Ishikawa (cell line): ENCODE data around the gene OBSCN.

ENCODE experiments used
- EGR1 ChIP-seq: IDR thresholded peaks from 2 replicates; pipeline ENCODE4 v1.6.1; 2012
- EP300 ChIP-seq: IDR thresholded peaks from 2 replicates; pipeline ENCODE4 v1.6.1; 2012; ENCODE audit warnings: borderline replicate concordance
- FOXM1 ChIP-seq: IDR thresholded peaks from 2 replicates; pipeline ENCODE4 v1.6.1; 2012; ENCODE audit warnings: low read depth, borderline replicate concordance
- MAX ChIP-seq: IDR thresholded peaks from 2 replicates; pipeline ENCODE4 v1.6.1; 2012
- RAD21 ChIP-seq: IDR thresholded peaks from 2 replicates; pipeline ENCODE4 v1.6.1; 2012; ENCODE audit warnings: low read depth
- TCF12 ChIP-seq: IDR thresholded peaks from 2 replicates; pipeline ENCODE4 v1.6.1; 2012; ENCODE audit warnings: low read depth
- TEAD4 ChIP-seq: IDR thresholded peaks from 2 replicates; pipeline ENCODE4 v1.6.1; 2012
- USF1 ChIP-seq: IDR thresholded peaks from 2 replicates; pipeline ENCODE4 v1.6.1; 2012
- YY1 ChIP-seq: IDR thresholded peaks from 2 replicates; pipeline ENCODE4 v1.6.1; 2012; ENCODE audit warnings: low read depth

GRCh38 chr1:228344631-228345072 is 136.8 kb downstream of the OBSCN start:
- TF ChIP-seq EP300 (no peak), YY1 (no peak), RAD21 (no peak), TCF12 (no peak), USF1 (no peak), EGR1 (no peak), MAX (no peak), TEAD4 (no peak), FOXM1 (no peak)
